ENCODE measurements around the gene FAM171A1.

DNA sequence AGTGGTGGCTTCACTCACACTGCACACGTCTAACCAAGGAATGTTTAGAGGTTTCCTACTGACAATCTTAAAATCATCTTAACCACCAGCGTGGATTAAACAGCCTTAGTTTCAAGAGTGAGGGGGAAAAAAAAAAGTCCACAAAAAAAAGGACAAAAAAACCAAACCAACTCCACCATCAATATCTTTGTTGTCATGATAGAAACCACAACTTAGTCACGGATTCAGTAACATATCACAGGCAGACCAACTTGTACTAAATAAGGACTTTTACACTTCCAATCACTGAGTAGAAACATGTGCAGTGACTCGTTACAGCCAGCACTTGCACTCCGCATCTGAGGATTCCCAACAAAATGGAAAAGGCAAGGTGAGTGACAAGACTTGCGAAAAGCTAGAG is 46.5 kb downstream of the FAM171A1 start:
- TF ChIP-seq, protein P1, sequence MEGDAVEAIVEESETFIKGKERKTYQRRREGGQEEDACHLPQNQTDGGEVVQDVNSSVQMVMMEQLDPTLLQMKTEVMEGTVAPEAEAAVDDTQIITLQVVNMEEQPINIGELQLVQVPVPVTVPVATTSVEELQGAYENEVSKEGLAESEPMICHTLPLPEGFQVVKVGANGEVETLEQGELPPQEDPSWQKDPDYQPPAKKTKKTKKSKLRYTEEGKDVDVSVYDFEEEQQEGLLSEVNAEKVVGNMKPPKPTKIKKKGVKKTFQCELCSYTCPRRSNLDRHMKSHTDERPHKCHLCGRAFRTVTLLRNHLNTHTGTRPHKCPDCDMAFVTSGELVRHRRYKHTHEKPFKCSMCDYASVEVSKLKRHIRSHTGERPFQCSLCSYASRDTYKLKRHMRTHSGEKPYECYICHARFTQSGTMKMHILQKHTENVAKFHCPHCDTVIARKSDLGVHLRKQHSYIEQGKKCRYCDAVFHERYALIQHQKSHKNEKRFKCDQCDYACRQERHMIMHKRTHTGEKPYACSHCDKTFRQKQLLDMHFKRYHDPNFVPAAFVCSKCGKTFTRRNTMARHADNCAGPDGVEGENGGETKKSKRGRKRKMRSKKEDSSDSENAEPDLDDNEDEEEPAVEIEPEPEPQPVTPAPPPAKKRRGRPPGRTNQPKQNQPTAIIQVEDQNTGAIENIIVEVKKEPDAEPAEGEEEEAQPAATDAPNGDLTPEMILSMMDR (IDR thresholded peaks at IDR 0.05) = no peak
- TF ChIP-seq EZH2 (IDR thresholded peaks at IDR 0.05; ENCODE audit: borderline replicate concordance, insufficient read depth, low read depth, low read length, poor library complexity, severe bottlenecking) = no peak
